H1 (cell line): ENCODE measurements around the gene FMR1. TPM values are rescaled to one million over a fixed set of nuclear protein-coding genes. Genes with fewer than 3 reads are reported as not detected.

Experiments
- CTCF ChIA-PET: fragments of 300-600 bp; sonication (Branson Sonifier 250); formaldehyde crosslinking; loops from one replicate; lab custom pipeline; 2021; ENCODE audit not compliant: partially characterized antibody; lab: Charles Lee
- POLR2A ChIA-PET: fragments of 300-600 bp; sonication (Branson Sonifier 250); formaldehyde crosslinking; loops from one replicate; lab custom pipeline; 2021; ENCODE audit warnings: inconsistent platforms; ENCODE audit not compliant: partially characterized antibody; lab: Charles Lee
- DNase-seq, 2 experiments: peaks; one replicate each; pipeline versions ENCODE4 v3.0.0 to v3.0.0-alpha.2; 2010 to 2022; ENCODE audit warnings: low spot score in 2 of 2, low read depth in 1 of 2, mixed read lengths in 1 of 2
- FAIRE-seq: peaks from 2 replicates; lab custom pipeline; 2011; peaks lifted over from hg19 to GRCh38; lab: Jason Lieb, UNC
- H2AFZ ChIP-seq: 2 replicates; pipeline ENCODE4 v1.8.1; 2012; ENCODE audit warnings: low read length, inconsistent platforms
- H2AK5ac ChIP-seq: 2 replicates; pipeline ENCODE4 v1.6.1; 2013; ENCODE audit warnings: low read depth, low read length
- H2BK120ac ChIP-seq: replicated peaks from 2 replicates; pipeline ENCODE3; 2013; ENCODE audit warnings: low read depth, low read length, inconsistent platforms
- H2BK12ac ChIP-seq: 2 replicates; pipeline ENCODE4 v1.6.1; 2013; ENCODE audit warnings: low read depth, low read length
- H2BK15ac ChIP-seq: 2 replicates; pipeline ENCODE4 v1.6.1; 2013; ENCODE audit warnings: low read length
- H2BK20ac ChIP-seq: 2 replicates; pipeline ENCODE4 v1.6.1; 2013; ENCODE audit warnings: low read length
- H2BK5ac ChIP-seq: 2 replicates; pipeline ENCODE4 v1.6.1; 2013; ENCODE audit warnings: low read depth, low read length
- H3K14ac ChIP-seq: 2 replicates; pipeline ENCODE4 v1.6.1; 2013; ENCODE audit warnings: inconsistent platforms; ENCODE audit not compliant: insufficient read length
- H3K18ac ChIP-seq: 2 replicates; pipeline ENCODE4 v1.6.1; 2013; ENCODE audit warnings: low read length; ENCODE audit errors: extremely low read depth
- H3K23ac ChIP-seq: 2 replicates; pipeline ENCODE4 v1.6.1; 2013; ENCODE audit warnings: inconsistent platforms; ENCODE audit not compliant: insufficient read length
- H3K23me2 ChIP-seq: 2 replicates; pipeline ENCODE4 v1.6.1; 2013; ENCODE audit warnings: low read depth, low read length
- H3K27ac ChIP-seq: 2 replicates; pipeline ENCODE4 v1.6.1; 2011; ENCODE audit warnings: low read depth, low read length, inconsistent platforms
- H3K27me3 ChIP-seq, 4 experiments: replicated peaks in 1 of 4; 1 replicate in 1 of 4; 2 replicates in 3 of 4; pipeline versions ENCODE4 v1.6.1 to v1.8.1; 2011 to 2013; ENCODE audit warnings: low read length in 3 of 4, mild to moderate bottlenecking in 3 of 4, inconsistent platforms in 2 of 4, mixed read lengths in 2 of 4, moderate library complexity in 1 of 4; ENCODE audit not compliant: control insufficient read depth in 3 of 4, insufficient read depth in 3 of 4; ENCODE audit errors: extremely low read depth in 1 of 4
- H3K36me3 ChIP-seq, 4 experiments: 2 replicates each; pipeline versions ENCODE4 v1.6.1 to v1.8.1; 2011 to 2013; ENCODE audit warnings: mild to moderate bottlenecking in 4 of 4, low read length in 3 of 4, moderate library complexity in 2 of 4, control low read depth in 1 of 4, inconsistent platforms in 1 of 4; ENCODE audit not compliant: insufficient read depth in 4 of 4, control insufficient read depth in 2 of 4
- H3K4ac ChIP-seq: replicated peaks from 2 replicates; pipeline ENCODE3; 2013; ENCODE audit warnings: low read length, low read depth, mixed read lengths, inconsistent platforms; ENCODE audit not compliant: insufficient read length
- H3K4me1 ChIP-seq, 4 experiments: replicated peaks in 1 of 4; 1 replicate in 1 of 4; 2 replicates in 3 of 4; pipeline versions ENCODE4 v1.6.1 to v1.8.1; 2011 to 2013; ENCODE audit warnings: low read length in 3 of 4, inconsistent platforms in 2 of 4, mixed read lengths in 1 of 4; ENCODE audit not compliant: insufficient read depth in 4 of 4, control insufficient read depth in 3 of 4
- H3K4me2 ChIP-seq, 2 experiments: 2 replicates each; pipeline versions ENCODE4 v1.6.1 to v1.8.1; 2011 to 2013; ENCODE audit warnings: low read depth in 2 of 2, low read length in 2 of 2, control low read depth in 1 of 2, inconsistent platforms in 1 of 2, mild to moderate bottlenecking in 1 of 2; ENCODE audit not compliant: insufficient read depth in 1 of 2
- H3K4me3 ChIP-seq, 4 experiments: fragments of 200-600, 300-600 bp in 1 of 4; sonication (generic), shearing (Covaris generic), sonication (Bioruptor Twin) in 1 of 4; 2 replicates each; pipeline versions ENCODE4 v1.5.1 to v1.8.1; 2011 to 2016; ENCODE audit warnings: low read length in 4 of 4, low read depth in 3 of 4, control low read depth in 2 of 4, inconsistent platforms in 2 of 4, mild to moderate bottlenecking in 2 of 4, mixed read lengths in 1 of 4, moderate library complexity in 1 of 4; ENCODE audit not compliant: insufficient read depth in 2 of 4; ENCODE audit errors: extremely low read depth in 1 of 4
- H3K56ac ChIP-seq: replicated peaks from 2 replicates; pipeline ENCODE3; 2013; ENCODE audit warnings: low read depth, mild to moderate bottlenecking, mixed read lengths, low read length, inconsistent platforms; ENCODE audit not compliant: insufficient read length
- H3K79me1 ChIP-seq: 2 replicates; pipeline ENCODE4 v1.6.1; 2013; ENCODE audit warnings: low read depth, low read length, control low read depth
- H3K79me2 ChIP-seq, 2 experiments: 2 replicates each; pipeline versions ENCODE4 v1.6.1 to v1.8.1; 2012 to 2013; ENCODE audit warnings: low read length in 2 of 2, mild to moderate bottlenecking in 2 of 2, inconsistent platforms in 1 of 2; ENCODE audit not compliant: insufficient read depth in 2 of 2, control insufficient read depth in 1 of 2
- H3K9ac ChIP-seq, 4 experiments: replicated peaks in 1 of 4; 1 replicate in 1 of 4; 2 replicates in 3 of 4; pipeline versions ENCODE4 v1.6.1 to v1.8.1; 2011 to 2013; ENCODE audit warnings: low read depth in 3 of 4, low read length in 3 of 4, control low read depth in 2 of 4, mild to moderate bottlenecking in 2 of 4, moderate library complexity in 2 of 4, inconsistent platforms in 1 of 4; ENCODE audit errors: extremely low read depth in 1 of 4
- H3K9me3 ChIP-seq, 2 experiments: 2 replicates each; pipeline versions ENCODE4 v1.6.1 to v1.8.1; 2012 to 2013; ENCODE audit warnings: mild to moderate bottlenecking in 2 of 2, moderate library complexity in 2 of 2, control low read depth in 1 of 2, inconsistent platforms in 1 of 2, low read depth in 1 of 2, low read length in 1 of 2, mixed read lengths in 1 of 2; ENCODE audit not compliant: insufficient read depth in 2 of 2
- H4K20me1 ChIP-seq, 2 experiments: replicated peaks in 1 of 2; 2 replicates each; pipeline versions ENCODE3 to v1.8.1; 2011 to 2013; ENCODE audit warnings: inconsistent platforms in 2 of 2, low read length in 2 of 2, mild to moderate bottlenecking in 1 of 2; ENCODE audit not compliant: insufficient read depth in 2 of 2, control insufficient read depth in 1 of 2
- H4K5ac ChIP-seq: 2 replicates; pipeline ENCODE4 v1.6.1; 2013; ENCODE audit warnings: low read length, low read depth, mixed read lengths, inconsistent platforms; ENCODE audit not compliant: insufficient read length
- H4K8ac ChIP-seq: 2 replicates; pipeline ENCODE4 v1.8.0; 2013; ENCODE audit warnings: mild to moderate bottlenecking, moderate library complexity, low read length, inconsistent platforms; ENCODE audit not compliant: insufficient read depth; ENCODE audit errors: extremely low read depth
- H4K91ac ChIP-seq: replicated peaks from 2 replicates; pipeline ENCODE3; 2013; ENCODE audit warnings: low read length, mixed read lengths, inconsistent platforms; ENCODE audit not compliant: insufficient read length
- CEBPB ChIP-seq: IDR thresholded peaks from 2 replicates; pipeline ENCODE4 v1.6.1; 2012; ENCODE audit warnings: low read depth, low read length
- CTCF ChIP-seq, 3 experiments: IDR thresholded peaks; 1 replicate in 2 of 3; 2 replicates in 1 of 3; pipeline versions ENCODE4 v1.5.1 to v1.6.1; 2011; ENCODE audit warnings: low read length in 3 of 3, mild to moderate bottlenecking in 3 of 3, inconsistent platforms in 2 of 3, low read depth in 1 of 3, moderate library complexity in 1 of 3; ENCODE audit not compliant: insufficient read depth in 1 of 3; ENCODE audit errors: control extremely low read depth in 1 of 3
- EP300 ChIP-seq, 2 experiments: IDR thresholded peaks; 1 replicate in 1 of 2; 2 replicates in 1 of 2; pipeline ENCODE4 v1.6.1; 2011 to 2012; ENCODE audit warnings: low read depth in 2 of 2, low read length in 2 of 2, mild to moderate bottlenecking in 2 of 2, borderline replicate concordance in 1 of 2, inconsistent platforms in 1 of 2, moderate library complexity in 1 of 2
- HDAC6 ChIP-seq: IDR thresholded peaks from one replicate; pipeline ENCODE4 v1.7.1; 2012; ENCODE audit warnings: low read depth, mild to moderate bottlenecking, inconsistent platforms, low read length, moderate library complexity
- WGBS, 2 experiments: shearing (Covaris generic) in 1 of 2; methylation state at CpG; one replicate each; pipeline versions ENCODE4 v1.1.6 to v1.1.7; 2013 to 2015; ENCODE audit warnings: low lambda C conversion rate in 2 of 2, mixed read lengths in 2 of 2, inconsistent platforms in 1 of 2, low coverage in 1 of 2, missing lambda C conversion rate in 1 of 2; ENCODE audit not compliant: insufficient replicate concordance in 2 of 2, insufficient coverage in 1 of 2, insufficient read length in 1 of 2; ENCODE audit errors: extremely low coverage in 1 of 2, missing lambda C conversion rate in 1 of 2; 5-methylcytosine and 5-hydroxymethylcytosine counted together
- polyA plus RNA-seq, 7 experiments: library from polyadenylated mRNA; depleted of rRNA in 3 of 7; stranded (reverse) in 5 of 7; unstranded in 2 of 7; fragments of >200 nt in 5 of 7; fragments of 200-250 nt in 2 of 7; gene quantifications; 1 replicate in 5 of 7; 2 replicates in 1 of 7; 4 replicates in 1 of 7; pipeline versions ENCODE4 v1.2.1 to v1.2.3, GENCODE V29; 2011 to 2013; ENCODE audit warnings: missing spikeins in 2 of 7, mixed read lengths in 2 of 7
- total RNA-seq: library from RNA; stranded (reverse); fragmentation: NEBNext Ultra II Directional; extraction: Animal tissue kit (Norgen Biotek cat#: 25700); gene quantifications from 2 replicates; pipeline ENCODE4 v1.2.1, GENCODE V29; 2021

The FMR1 gene
- total and polyA plus RNA-seq, 2 of the 8 experiments (the other 6 are each of a cell fraction or from before 2014, with no cell fraction given), result 15.2 to 49.4 TPM

- no peak overlapping the region for H3K14ac ChIP-seq
- H3K27ac ChIP-seq, result no peak overlapping the region
- H2BK15ac ChIP-seq, result no peak overlapping the region
- H3K56ac ChIP-seq, result no peak overlapping the region
- H3K27me3 ChIP-seq, result no peaks in the 10 kb centered on the region
- ChIA-PET CTCF (no interaction called here), POLR2A (no interaction called here)
- no peak overlapping the region for H2AK5ac ChIP-seq
- H3K79me2 ChIP-seq, result no peaks in the 10 kb centered on the region
- no peaks in the 10 kb centered on the region for H3K79me1 ChIP-seq
- H4K8ac ChIP-seq, result no peak overlapping the region
- H3K23me2 ChIP-seq, result no peaks in the 10 kb centered on the region
- H2BK20ac ChIP-seq, result no peak overlapping the region
- 100% methylated on average over 1 of the region's 1 CpG; no CpG with 5 or more reads in 1 of the 2 experiments for WGBS, 2 experiments
- no peaks in the 10 kb centered on the region for H3K9me3 ChIP-seq
- H3K36me3 ChIP-seq, result peaks cover 0 to 29% (median 6%) of the 10 kb centered on the region in 4 experiments; a peak in 5 of 8 replicates
- no peaks in the 10 kb centered on the region for H3K4me1 ChIP-seq
- FAIRE-seq (no peak), DNase-seq (no peak)
- H2AFZ ChIP-seq, result no peak overlapping the region
- H2BK5ac ChIP-seq, result no peak overlapping the region
- no peak overlapping the region for H4K91ac ChIP-seq
- no peak overlapping the region for H3K4ac ChIP-seq
- H2BK120ac ChIP-seq, result no peak overlapping the region
- H3K23ac ChIP-seq, result no peak overlapping the region
- H4K5ac ChIP-seq, result no peak overlapping the region
- no peak overlapping the region for H3K4me3 ChIP-seq
- TF ChIP-seq HDAC6 (no peak), CEBPB (no peak), EP300 (IDR thresholded peaks at IDR 0.05; ENCODE audit: borderline replicate concordance in 1 of 2, low read depth in 2 of 2, low read length in 2 of 2) (no peak), CTCF (IDR thresholded peaks at IDR 0.05; ENCODE audit: control extremely low read depth in 1 of 3, insufficient read depth in 1 of 3, low read depth in 1 of 3, low read length in 3 of 3) (no peak)
- H3K18ac ChIP-seq, result no peak overlapping the region
- H3K9ac ChIP-seq, result no peak overlapping the region
- no peaks in the 10 kb centered on the region for H4K20me1 ChIP-seq
- H3K4me2 ChIP-seq, result no peak overlapping the region
- H2BK12ac ChIP-seq, result no peak overlapping the region
Observed at GRCh38 chrX:147950352-147950751, 38.6 kb downstream of the FMR1 start.
